Vagina (tissue), 2 donors: ENCODE data around the gene SCAI.

Experiments used
- CTCF ChIP-seq, 3 experiments: fragments of 450-650 bp in 2 of 3; fragments of 200-600 bp in 1 of 3; sonication (generic) in 1 of 3; IDR thresholded peaks; one replicate each; pipeline ENCODE4 v1.5.1; 2017 to 2019; ENCODE audit warnings: antibody characterized with exemption in 3 of 3, mild to moderate bottlenecking in 2 of 3, moderate library complexity in 2 of 3
- POLR2A ChIP-seq, 2 donors: fragments of 450-650 bp; IDR thresholded peaks; one replicate each; pipeline ENCODE4 v1.6.1; 2017; ENCODE audit warnings: antibody characterized with exemption in 2 of 2, mild to moderate bottlenecking in 2 of 2, moderate library complexity in 2 of 2
- POLR2AphosphoS5 ChIP-seq, 2 donors: sonication (generic); formaldehyde crosslinking; IDR thresholded peaks; one replicate each; pipeline ENCODE4 v1.9.0; 2017; ENCODE audit warnings: antibody characterized with exemption in 2 of 2, mild to moderate bottlenecking in 2 of 2, low read depth in 1 of 2; ENCODE audit not compliant: insufficient read depth in 1 of 2

GRCh38 chr9:125172031-125172755, 28.9 kb upstream of the SCAI start:
- TF ChIP-seq CTCF (IDR thresholded peaks at IDR 0.05) = no peak
- TF ChIP-seq POLR2A (IDR thresholded peaks at IDR 0.05) = no peak
- TF ChIP-seq POLR2AphosphoS5 (IDR thresholded peaks at IDR 0.05; ENCODE audit: insufficient read depth in 1 of 2, low read depth in 1 of 2) = no peak
